Glomerular visceral epithelial cell (primary cell): ENCODE measurements around the gene ABCA3.
"Not testable (repeated sequence)": the region's sequence is repeated elsewhere in the genome, so short reads cannot be mapped to it uniquely, and the experiment has no call there.

Source experiments
- DNase-seq: peaks from one replicate; pipeline ENCODE4 v3.0.0-alpha.2; 2016; ENCODE audit errors: extremely low spot score

ABCA3 gene

DNA sequence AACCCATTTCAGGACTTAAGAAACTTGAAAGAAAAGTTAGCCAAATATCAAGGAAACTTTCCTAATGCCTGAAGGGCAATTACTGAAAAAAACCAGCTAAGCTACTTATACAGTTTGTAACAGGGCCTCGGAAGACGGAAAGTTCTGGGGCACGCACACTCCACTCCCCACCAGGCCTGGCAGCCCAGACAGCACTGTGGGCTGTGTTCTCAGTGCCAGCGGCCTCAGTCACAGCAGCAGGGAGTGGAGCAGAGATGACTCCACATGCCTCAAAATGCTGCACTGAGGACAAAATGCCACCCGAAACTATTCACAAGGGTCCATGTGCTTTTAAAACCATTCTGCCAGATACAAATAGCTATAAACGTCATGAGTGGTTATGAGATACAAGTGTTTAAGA is 82.8 kb downstream of the ABCA3 start:
- no peak for DNase-seq

DNA sequence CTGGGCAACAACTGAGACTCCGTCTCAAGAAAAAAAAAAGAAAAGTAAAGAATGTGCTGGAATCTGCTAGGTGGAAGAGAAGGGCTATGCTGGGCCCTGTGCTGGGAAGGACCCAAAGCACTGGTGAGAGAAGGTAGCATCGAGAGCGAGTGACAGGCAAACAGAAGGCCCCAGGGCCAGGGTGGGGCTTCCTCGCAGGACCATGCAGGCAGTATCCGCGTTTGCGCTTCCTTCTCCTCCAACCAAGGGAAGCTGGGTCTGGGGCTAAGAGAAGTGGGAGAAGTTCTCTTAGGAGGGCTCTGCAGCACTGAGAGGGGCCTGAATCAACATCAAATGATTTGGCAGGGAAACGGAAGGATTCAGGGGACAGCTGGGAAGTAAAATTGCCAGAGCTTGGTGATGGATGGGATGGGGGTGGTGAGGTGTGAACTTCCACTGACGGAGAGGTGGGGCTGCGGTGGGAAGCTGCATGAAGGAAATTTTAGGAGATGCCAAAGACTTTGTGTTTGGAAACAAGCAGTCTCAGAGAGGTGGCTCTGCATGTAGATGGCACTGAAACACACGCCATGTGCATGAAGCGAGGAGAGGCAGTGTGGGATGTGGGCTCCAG is 83.9 kb downstream of the ABCA3 start:
- no peak for DNase-seq

DNA sequence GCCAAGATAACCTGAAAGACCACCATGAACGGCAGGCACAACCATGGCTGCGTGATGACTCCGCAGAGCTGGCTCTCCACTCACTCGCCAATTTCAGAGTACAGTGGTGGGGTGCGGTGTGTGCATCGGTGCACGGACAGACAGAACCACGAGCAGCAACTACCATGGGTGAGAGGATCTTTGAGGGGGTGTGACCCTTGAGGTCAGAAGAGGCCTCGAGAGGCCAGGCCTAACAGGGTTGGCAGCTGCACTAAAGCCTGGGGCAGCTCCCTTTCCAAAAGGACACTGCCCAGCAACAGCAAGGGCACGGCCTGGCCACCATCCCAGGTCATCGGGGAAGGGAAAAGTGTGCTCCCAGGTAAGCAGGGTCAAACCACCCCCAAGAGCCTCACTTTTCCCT is 87.2 kb downstream of the ABCA3 start:
- no peak for DNase-seq

DNA sequence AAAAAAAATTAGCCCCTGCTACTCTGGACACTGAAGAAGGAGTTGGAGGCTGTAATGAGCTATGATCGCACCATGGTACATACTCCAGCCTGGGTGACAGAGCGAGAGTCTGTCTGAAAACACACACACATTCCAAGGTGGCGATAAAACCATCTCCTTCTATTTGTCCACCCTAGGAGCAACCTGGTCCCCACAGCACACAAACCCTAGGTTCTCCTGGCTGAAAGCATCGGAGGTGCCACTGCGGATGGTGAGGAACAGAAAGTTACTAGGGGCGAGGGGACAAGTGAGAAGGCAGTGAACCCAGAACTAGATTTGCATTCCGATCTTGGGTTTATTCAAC is 87.8 kb downstream of the ABCA3 start:
- no peak for DNase-seq

DNA sequence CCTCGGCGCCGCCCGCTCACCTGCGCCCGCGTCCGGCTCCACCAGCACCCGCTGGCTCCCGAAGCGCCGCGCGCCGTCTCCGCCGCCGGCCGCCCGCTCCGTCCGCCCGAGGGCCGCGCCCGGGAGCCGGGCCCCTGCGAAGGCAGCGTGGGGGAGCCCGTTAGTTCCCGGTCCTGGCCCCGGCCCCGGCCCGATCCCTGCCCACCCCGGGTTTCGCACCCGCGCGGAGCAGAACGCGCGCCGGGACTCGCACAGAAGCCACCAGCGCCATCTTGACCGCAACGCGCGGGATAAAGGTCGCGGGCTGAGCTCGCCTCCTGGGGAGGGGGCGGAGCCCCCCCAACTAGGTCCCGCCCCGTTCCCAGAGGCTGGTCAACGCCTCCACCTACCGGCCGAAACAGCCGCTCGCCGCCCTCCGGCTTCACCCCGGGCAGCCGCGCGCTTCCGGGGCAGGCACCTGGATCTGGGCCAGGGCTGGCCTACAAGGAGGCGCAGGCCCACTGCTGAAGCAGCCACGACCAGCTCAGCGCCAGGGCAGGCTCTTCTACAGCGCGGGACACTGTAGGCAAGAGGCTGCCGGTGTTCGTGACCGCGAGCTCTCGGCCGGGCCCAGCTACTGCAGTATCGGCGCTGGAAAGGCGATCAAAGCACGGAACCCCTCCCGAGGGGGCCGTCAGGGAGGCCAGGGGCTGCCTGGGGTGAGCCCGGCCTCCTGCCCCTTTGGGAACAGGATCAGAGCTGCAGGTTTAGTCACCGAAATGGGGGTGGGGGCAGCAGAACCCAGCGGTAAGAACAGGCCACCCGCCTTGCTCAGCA is 89.0 kb downstream of the ABCA3 start, which contains the start of gene ECI1:
Gene ECI1 (minus strand): TSS at position 292 of the 816 bp plus-strand sequence. CDS start 21 bp downstream, at position 271.
- DNase-seq: peak; percentile 97

DNA sequence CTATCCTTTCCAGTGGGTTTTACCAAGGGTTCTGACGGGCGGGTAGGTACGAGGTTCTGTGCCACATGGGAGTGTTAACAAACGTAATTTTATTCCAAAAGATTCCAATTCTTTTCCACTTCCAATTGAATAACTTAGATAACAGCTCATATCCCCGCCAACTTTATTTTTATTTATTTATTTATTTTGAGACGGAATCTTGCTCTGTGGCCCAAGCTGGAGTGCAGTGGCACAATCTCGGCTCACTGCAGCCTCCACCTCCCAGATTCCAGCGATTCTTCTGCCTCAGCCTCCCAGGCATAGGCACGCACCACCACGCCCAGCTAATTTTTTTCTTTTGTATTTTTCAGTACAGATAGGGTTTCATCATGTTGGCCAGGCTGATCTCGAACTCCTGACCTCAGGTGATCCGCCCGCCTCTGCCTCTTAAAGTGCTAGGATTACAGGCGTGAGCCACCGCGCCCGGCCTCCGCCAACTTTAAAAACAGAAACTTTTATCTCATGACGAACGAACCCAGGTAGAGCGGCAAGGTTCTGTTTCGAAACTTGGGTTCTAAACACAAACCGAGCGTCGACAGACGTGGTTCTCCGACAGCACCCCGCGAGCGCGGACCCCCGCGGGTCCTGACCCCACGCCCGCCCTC is 89.8 kb downstream of the ABCA3 start:
- peak; percentile 36 for DNase-seq

DNA sequence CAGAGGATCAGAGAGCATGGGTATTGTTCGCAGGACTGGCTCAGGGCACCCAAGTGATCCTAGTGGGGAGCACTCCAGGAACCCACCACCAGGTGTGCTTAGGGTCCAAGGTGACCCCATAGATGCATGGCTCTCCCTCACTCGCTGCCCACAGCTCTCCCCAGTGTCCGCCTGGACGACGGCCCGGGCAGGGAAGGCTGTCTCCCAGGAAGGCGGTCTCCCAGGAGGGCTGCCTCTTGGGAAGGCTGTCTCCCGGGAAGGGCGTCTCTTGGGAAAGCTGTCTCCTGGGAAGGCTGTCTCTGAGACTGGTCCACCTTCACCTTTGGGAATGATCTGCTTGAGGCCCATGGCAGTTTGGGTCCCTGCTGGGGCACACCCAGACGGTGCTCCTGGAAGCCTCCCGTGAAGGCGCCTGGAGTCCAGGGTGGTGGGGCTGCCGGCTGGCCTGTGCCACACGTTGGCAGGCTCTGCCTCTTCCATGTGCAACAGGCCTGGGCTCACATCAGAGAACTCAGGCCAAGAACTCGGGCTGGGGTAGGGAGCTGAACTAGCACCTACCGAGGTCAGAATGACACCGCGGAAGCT is 94.1 kb downstream of the ABCA3 start:
- DNase-seq: no peak

DNA sequence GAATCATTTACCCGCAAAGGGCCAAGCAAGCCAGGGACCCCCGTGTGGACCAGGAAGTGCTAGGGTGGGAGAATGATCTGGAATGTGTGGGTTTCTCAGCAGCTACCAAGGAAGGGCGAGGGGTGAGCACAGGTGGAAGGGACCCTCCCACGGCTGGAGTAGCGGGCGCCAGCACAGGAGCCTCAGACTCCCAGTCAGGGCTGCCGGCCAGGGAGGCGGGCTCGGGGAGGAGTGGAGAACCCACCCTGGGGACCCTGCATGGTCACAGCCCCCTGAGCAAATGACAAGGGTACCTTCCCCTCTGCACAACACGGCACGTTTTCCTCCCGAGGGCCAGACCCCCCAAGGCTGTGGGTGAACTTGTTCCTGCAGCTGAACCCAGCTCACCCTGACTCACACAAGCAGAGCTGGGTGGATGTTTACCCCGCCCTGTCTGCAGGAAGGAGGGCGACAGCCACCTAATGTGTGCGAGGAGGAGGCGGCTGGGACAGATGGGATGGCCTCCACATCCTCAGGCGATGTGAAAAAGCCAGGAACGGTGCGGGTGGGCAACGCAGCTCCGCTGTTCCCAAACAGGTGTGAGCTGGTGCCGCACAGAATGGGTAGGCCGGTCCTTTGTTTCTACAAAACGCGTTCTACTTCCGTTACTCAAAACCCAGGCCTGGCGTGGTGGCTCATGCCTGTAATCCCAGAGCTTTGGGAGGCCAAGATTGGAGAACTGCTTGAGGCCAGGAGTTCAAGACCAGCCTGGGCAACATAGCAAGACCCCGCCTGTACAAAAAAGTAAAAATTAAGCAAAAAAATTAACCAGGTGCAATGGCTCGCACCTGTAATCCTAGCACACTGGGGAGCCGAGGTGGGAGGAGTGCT is 95.4 kb downstream of the ABCA3 start:
- DNase-seq: no peak

DNA sequence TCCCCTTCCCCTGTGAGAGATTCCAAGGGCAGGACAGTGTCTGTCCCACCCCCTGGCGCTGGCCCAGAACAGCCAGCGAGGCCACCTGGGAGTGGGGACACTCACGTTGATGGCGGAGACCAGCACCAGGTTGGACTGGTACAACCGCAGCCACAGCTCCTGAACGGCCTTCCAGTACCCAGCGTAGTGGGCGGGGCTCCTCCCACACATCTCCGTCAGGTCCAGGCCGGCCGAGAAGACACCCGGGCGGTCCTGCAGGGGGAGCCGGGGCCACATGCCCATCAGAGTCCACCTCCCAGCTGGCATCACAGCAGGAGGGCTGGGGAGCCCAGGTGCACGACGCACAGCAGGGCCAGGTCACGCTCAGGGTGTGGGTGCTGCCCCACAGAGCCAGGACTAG is 96.2 kb downstream of the ABCA3 start:
- DNase-seq: no peak

DNA sequence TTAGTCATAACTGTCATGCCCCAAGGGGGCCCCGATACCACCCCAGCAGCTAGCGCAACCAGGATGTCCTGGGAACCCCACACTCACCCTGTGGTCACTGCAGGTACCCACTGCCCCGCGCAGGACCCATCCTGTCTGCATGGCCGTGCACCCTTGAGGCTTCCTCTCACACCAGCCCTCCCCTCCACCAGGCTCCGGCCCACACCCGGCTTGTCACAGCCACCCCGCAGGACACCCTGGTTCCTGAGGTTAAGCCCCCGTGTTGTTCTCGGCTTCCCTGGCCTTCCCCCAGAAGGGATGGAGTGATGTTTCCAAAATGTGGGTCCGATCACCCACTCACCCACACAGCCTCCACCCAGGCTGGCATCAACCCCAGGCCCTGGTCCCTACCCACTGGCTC is 96.7 kb downstream of the ABCA3 start:
- no peak for DNase-seq

DNA sequence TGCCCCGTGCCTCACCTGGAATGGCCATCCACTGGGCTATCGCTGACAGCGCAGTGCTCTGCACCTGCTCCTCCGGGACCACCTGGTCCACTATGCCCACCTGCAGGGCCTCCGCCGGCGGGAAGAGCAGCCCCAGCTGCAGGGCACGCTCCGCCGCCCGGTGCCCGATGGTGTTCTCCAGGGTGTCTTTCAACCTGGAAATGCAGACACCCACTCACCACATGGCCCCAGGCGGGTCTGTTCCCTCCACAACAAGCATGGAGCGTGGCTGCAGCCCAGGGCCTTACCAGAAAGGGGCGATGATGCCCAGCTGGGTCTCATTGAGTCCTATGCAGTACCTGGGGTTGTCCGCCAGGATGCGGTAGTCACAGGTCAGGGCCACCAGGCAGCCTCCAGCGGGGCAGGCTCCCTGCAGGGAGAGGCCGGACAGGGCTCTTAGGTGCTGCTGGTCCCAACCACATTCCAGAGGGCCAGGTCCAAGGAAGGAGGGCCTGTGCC is 97.4 kb downstream of the ABCA3 start:
- DNase-seq: no peak

DNA sequence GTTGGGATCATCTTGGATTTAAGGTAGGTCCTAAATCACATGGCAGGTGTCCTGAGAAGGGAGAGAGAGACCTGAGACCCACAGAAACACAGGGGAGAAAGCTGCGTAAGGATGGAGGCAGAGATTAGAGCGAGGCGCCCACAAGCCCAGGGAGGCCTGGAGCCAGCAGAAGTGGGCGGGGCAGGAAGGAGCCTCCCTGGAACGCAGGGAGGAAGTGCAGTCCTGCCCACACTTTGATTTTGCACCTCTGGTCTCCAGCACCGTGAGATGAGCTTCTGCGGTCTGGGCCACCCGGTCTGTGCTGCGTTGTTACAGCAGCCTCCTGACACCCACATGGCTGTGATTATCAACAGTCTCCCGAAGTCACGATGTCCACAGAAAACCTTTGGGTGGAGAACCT is 97.9 kb downstream of the ABCA3 start:
- DNase-seq: no peak

DNA sequence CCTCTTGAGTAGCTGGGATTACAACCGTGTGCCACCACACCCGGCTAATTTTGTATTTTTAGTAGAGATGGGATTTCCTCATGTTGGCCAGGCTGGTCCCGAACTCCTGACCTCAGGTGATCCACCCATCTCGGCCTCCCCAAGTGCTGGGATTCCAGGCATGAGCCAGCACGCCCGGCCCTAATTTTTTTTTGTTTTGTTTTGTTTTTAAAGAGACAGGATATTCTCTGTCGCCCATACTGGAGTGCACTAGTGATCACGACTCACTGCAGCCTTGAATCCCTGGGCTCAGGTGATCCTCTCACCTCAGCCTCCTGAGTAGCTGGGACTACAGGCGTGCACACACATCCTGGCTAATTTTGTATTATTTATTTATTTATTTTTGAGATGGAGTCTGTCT is 100.2 kb downstream of the ABCA3 start:
- DNase-seq: not testable (repeated sequence)

DNA sequence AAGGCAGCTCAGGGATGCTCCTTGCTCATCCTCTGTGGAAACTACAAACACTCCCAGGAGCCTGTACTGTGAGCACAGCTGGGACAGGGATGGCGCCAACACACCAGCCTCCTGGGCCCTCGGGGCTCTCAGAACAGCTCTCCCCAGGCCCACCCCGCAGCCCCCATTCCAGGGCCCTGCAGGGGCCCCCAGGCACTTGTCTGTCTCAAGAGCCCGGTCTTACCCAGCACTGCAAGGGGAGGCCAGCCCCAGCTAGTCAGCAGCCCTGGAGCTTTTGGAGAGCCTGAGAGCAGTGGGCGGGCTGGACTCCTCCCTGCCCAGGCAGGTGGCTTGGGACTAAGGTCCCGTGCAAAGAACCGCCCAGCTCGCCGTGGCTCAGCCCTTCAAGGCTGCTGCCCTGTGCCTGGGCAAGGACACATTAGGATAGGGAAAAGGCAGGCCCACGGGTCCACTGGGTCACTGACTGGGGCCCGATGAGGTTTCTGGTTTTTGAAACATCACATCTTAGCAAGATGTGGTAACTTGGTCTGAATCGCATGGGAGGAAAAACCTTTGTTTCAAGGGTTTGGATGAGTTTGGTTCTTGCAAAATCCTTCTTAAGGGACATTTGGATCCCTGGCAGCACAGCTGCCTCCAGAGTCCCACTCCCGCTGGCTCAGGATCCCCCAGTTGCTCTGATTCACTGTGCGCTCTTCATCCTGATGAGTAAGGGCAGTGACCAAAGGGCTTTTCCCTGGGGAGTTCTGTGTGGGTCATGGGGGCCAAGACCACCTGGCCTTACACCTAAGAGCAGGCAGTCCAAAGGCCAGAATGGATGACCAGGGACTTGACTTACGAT is 101.5 kb downstream of the ABCA3 start:
- no peak for DNase-seq

DNA sequence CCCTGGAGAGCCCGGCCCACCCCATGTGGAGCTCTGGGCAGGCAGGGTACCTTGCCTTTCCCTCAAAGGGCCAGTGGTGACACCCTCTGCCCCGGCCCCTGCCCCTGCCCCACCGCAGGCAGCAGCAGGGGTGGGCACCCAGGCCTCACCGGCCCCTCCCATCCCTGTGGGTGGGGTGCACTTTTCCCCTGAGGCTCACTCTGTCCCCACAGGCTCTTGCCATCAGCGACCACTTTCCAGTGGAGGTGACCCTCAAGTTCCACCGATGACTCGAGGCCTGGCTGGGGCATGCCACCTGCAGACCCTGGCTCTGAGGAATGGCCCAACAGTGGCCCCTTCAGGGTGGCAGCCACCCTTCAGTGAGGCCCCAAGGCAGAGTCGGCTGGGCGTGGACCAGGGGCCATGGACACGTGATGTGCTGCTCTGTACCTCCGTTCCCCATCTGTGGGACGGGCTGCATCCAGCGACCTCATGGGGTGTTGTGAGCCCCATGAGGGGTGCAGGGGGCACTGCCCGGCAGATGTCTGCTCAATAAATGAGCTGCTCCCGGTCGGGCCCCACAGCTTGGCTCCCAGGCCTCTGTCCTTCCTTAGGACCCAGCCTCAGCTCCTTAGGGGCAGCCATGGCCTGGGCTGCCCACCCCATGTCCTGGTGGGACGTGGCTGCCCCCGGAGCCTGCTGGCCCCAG is 102.2 kb downstream of the ABCA3 start:
- no peak for DNase-seq

DNA sequence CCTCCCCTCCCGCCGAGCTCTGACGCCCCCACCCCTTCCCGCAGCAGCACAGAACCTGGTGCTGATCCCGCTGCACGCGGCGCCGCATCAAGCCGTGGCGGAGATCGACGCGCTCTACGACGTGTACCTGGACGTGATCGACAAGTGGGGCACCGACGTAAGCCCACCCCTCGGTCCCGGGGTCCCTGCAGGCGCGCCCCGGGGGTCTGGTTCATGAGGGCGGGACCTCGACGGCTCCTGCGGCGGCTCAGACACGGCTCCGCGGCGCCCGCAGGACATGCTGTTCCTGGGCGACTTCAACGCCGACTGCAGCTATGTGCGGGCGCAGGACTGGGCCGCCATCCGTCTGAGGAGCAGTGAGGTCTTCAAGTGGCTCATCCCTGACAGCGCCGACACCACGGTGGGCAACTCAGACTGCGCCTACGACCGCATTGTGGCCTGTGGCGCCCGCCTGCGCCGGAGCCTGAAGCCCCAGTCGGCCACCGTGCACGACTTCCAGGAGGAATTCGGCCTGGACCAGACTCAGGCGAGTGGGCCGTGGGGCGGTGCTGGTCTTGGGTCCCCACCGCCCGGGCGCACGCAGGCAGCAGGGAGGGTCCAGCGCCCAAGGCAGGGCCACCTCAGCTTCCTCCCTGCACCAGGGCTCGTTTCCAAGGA is 102.9 kb downstream of the ABCA3 start:
- no peak for DNase-seq

DNA sequence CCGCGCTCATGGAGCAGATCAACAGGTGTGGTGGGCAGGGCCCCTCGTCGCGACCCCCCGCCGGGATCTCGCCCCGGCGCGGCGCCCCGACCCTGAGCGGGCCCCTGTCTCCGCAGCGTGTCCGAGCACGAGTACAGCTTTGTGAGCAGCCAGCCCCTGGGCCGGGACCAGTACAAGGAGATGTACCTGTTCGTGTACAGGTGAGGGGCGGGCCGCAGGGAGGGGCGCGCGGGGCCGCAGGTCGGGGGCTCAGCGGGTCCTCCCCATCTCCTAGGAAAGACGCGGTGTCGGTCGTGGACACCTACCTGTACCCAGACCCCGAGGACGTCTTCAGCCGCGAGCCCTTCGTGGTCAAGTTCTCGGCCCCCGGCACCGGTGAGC is 103.4 kb downstream of the ABCA3 start:
- DNase-seq: no peak

DNA sequence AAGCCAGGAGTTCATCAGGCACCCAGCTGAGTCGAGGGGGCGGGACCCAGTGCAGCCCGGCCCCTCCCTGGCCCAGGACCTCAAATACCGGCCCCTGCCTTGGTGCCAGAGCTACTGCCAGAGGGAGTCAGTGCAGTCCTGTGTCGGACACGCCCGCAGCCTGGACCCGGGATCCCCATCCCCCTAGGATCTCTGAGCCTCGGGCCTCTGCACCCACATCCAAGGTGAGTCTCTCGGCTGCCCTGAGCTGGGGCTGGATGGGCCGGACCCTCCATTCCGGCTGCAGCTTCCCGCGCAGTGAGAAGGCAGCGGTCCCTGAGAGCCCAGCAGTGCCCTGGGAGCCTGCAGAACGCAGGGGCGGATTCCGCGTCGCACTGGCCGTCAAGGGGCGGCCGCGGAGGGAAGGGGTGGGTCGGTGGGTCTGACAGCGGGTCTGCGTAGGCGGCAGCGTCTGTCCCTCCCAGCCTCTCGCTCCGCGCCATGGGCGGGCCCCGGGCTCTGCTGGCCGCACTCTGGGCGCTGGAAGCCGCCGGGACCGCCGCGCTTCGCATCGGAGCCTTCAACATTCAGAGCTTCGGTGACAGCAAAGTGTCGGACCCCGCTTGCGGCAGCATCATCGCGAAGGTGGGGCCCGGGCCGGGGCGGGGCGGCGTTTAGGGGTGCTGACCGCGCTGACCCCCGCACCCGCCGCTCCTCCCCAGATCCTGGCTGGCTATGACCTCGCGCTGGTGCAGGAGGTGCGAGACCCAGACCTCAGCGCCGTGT is 104.0 kb downstream of the ABCA3 start, which contains the start of gene DNASE1L2:
Gene DNASE1L2 (plus strand): TSS at position 108 of the 765 bp plus-strand sequence. CDS start 373 bp downstream, at position 481.
- DNase-seq: peak; percentile 26
